GM12873 (cell line): ENCODE measurements around the gene MS4A2.

Experiments
- TF ChIP-seq, protein P1 (sequence below): IDR thresholded peaks from 2 replicates; pipeline ENCODE4 v1.5.1; 2012; ENCODE audit warnings: low read depth, mild to moderate bottlenecking, moderate library complexity, low read length, control low read depth; ENCODE audit not compliant: insufficient read depth; ENCODE audit errors: missing control alignments

Gene MS4A2

DNA sequence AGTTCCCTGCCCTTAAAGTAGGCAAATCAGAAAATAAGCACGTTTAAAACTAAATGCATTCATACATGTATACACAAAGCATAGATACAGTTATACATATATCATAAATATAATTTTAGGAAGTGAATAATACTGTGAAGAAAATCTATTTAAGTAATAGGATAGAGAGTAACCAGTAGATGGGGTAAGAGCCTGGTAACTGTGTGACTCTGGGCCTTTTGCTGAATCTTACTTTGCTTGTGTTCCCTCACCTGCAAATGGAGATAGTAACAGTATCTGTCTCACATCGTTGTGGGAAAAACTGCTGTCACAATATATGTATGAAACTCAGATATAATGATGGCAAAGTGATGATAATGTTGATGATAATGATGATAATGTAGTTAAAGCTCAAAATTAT is 29.9 kb downstream of the MS4A2 start:
- TF ChIP-seq, protein P1, sequence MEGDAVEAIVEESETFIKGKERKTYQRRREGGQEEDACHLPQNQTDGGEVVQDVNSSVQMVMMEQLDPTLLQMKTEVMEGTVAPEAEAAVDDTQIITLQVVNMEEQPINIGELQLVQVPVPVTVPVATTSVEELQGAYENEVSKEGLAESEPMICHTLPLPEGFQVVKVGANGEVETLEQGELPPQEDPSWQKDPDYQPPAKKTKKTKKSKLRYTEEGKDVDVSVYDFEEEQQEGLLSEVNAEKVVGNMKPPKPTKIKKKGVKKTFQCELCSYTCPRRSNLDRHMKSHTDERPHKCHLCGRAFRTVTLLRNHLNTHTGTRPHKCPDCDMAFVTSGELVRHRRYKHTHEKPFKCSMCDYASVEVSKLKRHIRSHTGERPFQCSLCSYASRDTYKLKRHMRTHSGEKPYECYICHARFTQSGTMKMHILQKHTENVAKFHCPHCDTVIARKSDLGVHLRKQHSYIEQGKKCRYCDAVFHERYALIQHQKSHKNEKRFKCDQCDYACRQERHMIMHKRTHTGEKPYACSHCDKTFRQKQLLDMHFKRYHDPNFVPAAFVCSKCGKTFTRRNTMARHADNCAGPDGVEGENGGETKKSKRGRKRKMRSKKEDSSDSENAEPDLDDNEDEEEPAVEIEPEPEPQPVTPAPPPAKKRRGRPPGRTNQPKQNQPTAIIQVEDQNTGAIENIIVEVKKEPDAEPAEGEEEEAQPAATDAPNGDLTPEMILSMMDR = no peak

DNA sequence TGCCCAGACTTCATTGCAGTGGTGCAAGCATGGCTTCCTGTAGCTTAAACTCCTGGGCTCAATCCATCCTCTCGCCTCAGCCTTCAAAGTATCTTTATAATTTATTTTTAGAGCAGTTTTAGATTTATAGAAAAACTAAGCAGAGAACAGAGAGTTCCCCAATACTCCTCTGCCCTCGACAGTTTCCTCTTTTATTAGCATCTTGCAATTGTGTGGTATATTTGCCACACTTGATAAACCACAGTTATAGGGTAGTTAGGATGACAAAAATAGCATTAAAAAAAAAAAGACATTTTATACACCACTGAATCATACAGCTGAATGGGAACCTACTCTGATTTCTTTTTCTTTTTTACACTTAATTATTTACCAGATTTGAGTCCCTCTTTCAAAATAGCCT is 31.2 kb downstream of the MS4A2 start:
- TF ChIP-seq, protein P1 = no peak

DNA sequence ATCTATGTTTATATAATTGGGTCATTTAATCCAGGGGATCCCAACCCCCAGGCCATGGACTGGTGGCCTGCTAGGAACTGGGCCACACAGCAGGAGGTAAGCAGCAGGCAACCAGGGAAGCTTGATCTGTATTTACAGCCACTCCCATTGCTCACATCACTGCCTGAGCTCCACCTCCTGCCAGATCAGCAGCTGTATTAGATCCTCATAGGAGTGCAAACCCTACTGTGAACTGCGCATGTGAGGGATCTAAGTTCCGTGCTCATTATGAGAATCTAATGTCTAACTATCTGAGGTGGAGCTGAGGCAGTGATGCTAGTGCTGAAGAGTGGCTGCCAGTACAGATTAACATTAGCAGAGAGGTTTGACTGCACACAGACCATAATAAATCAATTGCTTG is 32.8 kb downstream of the MS4A2 start:
- TF ChIP-seq, protein P1 = no peak

DNA sequence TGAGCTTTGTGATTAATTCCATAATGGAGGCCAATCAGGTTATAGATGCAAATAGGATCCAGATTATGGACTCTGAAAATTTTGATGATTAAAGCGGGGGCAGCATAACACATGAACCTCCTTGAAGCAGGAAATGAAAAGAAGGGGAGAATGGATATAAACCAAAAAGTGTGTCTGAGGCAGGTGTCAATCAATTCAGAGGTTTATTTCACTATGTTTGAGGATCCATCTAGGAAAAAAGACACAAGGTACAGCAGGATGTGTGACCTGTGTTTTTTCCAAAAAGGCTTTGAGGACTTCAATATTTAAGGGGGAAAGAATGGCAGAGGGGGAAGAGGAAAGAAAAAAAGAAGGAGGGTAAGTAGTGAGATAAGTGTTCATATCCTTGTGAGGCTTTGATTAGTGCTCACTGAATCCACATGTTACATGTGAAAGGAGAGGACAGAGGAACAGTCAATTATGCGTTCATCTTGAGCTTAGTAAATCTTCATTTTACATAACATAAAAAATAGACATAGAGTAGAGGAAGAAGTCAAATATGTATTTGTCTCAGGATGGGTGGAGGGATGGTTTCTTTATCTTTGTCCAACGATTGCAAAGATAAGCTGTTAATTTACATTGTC is 34.1 kb downstream of the MS4A2 start:
- TF ChIP-seq, protein P1 = no peak

DNA sequence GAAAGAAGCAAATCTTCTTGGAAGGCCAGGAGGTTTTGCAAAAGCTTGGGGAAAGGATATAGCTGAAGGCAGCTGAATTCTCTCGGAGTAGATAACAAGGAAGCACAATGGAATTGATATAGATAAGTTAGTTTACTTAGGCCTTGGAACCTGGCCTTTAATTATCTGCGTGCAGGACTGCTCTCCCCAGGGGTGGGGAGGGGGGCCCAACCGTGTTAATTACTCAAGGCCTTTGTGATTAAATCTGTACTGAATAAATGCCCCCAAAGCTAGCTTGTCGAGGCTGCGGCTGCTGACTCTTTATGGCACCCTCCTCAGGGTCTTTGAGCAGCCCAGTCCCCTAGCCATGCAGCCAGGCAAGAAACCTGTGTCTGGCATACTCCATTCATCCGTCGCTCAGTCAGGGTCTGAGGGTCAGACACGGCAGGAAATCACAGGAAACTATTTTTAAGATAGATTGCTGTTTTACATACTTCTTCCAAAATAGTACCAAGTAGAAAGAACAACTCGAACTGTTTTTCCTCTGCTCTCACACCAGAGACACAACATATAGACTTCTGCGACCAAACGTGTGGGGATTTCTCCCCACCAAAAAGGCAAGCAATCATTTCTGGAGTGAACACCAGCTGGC is 36.5 kb downstream of the MS4A2 start:
- TF ChIP-seq, protein P1 = no peak

DNA sequence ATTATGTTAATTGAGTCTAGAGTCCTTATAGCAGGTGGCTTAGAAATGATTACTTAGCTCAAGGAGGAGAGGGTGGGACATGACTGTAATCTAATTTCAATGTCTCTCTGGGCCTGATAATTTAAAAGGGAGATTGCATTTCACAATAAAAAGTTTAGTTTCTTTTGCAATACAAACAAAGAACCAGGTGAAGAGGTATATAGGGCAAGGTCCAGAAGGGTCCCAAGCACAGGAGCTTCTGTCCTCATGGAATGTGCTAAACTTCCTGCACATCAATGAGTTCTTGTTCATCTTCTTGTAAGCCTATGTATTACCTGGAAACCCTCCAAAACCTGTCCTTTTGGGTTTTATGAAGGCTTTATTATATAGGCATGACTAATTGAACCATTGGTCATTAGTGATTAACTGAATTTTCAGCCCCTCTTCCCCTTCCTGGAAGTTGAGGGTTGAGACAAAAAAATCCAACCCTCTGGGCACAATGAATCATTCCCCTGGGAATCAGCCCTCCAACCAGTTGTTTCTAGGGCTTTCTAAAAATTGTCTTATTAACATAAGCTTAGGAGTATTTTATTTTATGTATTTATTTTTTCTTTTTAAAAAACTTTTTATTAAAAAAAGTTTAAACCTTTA is 37.6 kb downstream of the MS4A2 start:
- TF ChIP-seq, protein P1 = no peak

DNA sequence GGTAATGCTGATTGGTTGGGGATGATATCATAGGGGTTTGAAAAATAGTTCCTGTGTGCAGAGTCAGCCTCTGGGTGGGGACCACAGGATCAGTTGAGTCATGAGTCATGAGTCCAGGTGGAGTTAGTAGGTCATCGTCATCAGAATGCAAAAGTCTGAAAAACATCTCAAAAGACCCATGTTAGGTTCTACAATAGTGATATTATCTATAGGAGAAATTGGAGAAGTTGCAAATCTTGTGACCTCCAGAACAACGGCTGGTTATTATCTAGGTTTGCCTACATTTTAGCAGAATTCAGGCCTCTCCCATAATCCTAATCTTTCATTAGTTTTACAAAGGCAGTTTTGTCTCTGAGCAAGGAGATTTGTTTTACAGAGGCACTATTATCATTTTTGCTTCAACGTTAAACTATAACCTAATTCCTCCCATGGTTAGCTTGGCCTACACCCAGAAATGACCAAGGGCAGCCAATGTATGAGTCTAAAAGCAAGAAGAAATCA is 38.9 kb downstream of the MS4A2 start:
- TF ChIP-seq, protein P1 = no peak
